Naive thymus-derived CD4-positive, alpha-beta T cell (primary cell): Measurements from ENCODE around the gene TRIM26. TPM values are rescaled to one million over a fixed set of nuclear protein-coding genes. Genes with fewer than 3 reads are reported as not detected.

Experiments
- ATAC-seq: fragments of 150-1000 bp; cut with Tn5 transposase; 2 replicates; pipeline ENCODE4 v1.10.0; 2021; ENCODE audit warnings: mild to moderate bottlenecking, moderate library complexity
- CTCF ChIA-PET: fragments of 350-600 bp; sonication (Branson Sonifier 250); formaldehyde crosslinking; loops from one replicate; lab custom pipeline; 2021; ENCODE audit warnings: antibody characterized with exemption; lab: Charles Lee
- POLR2A ChIA-PET: fragments of 350-600 bp; sonication (Branson Sonifier 250); formaldehyde crosslinking; loops from one replicate; lab custom pipeline; 2021; ENCODE audit warnings: antibody characterized with exemption, inconsistent platforms; lab: Charles Lee
- DNase-seq, 9 donors: peaks; one replicate each; pipeline versions ENCODE4 v3.0.0 to v3.0.0-alpha.2; 2020 to 2022; ENCODE audit warnings: mixed read lengths in 1 of 9
- H3K27ac ChIP-seq: one replicate; pipeline ENCODE4 v1.7.0; 2013; ENCODE audit warnings: mild to moderate bottlenecking, low read depth, low read length, moderate library complexity
- H3K27me3 ChIP-seq, 2 donors: one replicate each; pipeline ENCODE4 v1.7.0; 2013; ENCODE audit warnings: low read length in 2 of 2, mild to moderate bottlenecking in 2 of 2, moderate library complexity in 2 of 2; ENCODE audit not compliant: control insufficient read depth in 2 of 2, insufficient read depth in 2 of 2
- H3K36me3 ChIP-seq, 3 experiments: 1 replicate in 2 of 3; 2 replicates in 1 of 3; pipeline ENCODE4 v1.7.0; 2013; ENCODE audit warnings: low read length in 3 of 3, mild to moderate bottlenecking in 3 of 3, moderate library complexity in 1 of 3; ENCODE audit not compliant: insufficient read depth in 3 of 3, control insufficient read depth in 2 of 3
- H3K4me1 ChIP-seq, 2 donors: one replicate each; pipeline ENCODE4 v1.7.0; 2013; ENCODE audit warnings: low read length in 2 of 2, mild to moderate bottlenecking in 2 of 2, moderate library complexity in 1 of 2; ENCODE audit not compliant: control insufficient read depth in 2 of 2, insufficient read depth in 2 of 2
- H3K4me3 ChIP-seq: 2 replicates; pipeline ENCODE4 v1.7.0; 2013; ENCODE audit warnings: mild to moderate bottlenecking, low read length
- H3K9me3 ChIP-seq, 3 experiments: 1 replicate in 2 of 3; 2 replicates in 1 of 3; pipeline ENCODE4 v1.7.0; 2013; ENCODE audit warnings: low read length in 3 of 3; ENCODE audit not compliant: control insufficient read depth in 2 of 3
- H3K27ac Mint-ChIP-seq, 9 donors: one replicate each; pipeline ENCODE4 v1.8.0; 2020 to 2022; ENCODE audit warnings: mixed read lengths in 9 of 9, mild to moderate bottlenecking in 8 of 9, moderate library complexity in 5 of 9, inconsistent platforms in 2 of 9
- H3K27me3 Mint-ChIP-seq, 5 donors: one replicate each; pipeline ENCODE4 v1.8.0; 2021 to 2022; ENCODE audit warnings: mixed read lengths in 5 of 5, mild to moderate bottlenecking in 1 of 5
- H3K36me3 Mint-ChIP-seq, 5 donors: one replicate each; pipeline ENCODE4 v1.8.0; 2020 to 2022; ENCODE audit warnings: mixed read lengths in 5 of 5, mild to moderate bottlenecking in 3 of 5, inconsistent platforms in 1 of 5
- H3K4me1 Mint-ChIP-seq, 7 donors: one replicate each; pipeline ENCODE4 v1.8.0; 2020 to 2022; ENCODE audit warnings: mixed read lengths in 7 of 7, mild to moderate bottlenecking in 3 of 7, inconsistent platforms in 1 of 7
- H3K4me3 Mint-ChIP-seq, 10 donors: one replicate each; pipeline ENCODE4 v1.8.0; 2020 to 2022; ENCODE audit warnings: mild to moderate bottlenecking in 10 of 10, mixed read lengths in 10 of 10, moderate library complexity in 6 of 10, inconsistent platforms in 2 of 10
- H3K9me3 Mint-ChIP-seq, 11 donors: one replicate each; pipeline ENCODE4 v1.8.0; 2020 to 2022; ENCODE audit warnings: mixed read lengths in 11 of 11, mild to moderate bottlenecking in 4 of 11, inconsistent platforms in 1 of 11, moderate library complexity in 1 of 11
- intact Hi-C, 2 donors: fragments of 100-400 bp; cut with micrococcal nuclease; formaldehyde crosslinking; loops; one replicate each; pipeline ENCODE4 v1.15.1; 2023
- polyA plus RNA-seq, 2 donors: library from polyadenylated mRNA; unstranded; fragments of 300-500 nt; fragmentation: Illumina TruSeq; gene quantifications; one replicate each; pipeline ENCODE4 v1.2.3, GENCODE V29; 2021
- total RNA-seq, 6 experiments: library from RNA in 5 of 6; stranded (reverse) in 5 of 6; gene quantifications; 1 replicate in 5 of 6; 2 replicates in 1 of 6; pipeline ENCODE4 v1.2.3 and lab custom pipeline; 2021 to 2026

The TRIM26 gene
- total and polyA plus RNA-seq, 7 experiments from 2014 or later: 23.0 to 73.1 (median 47.6) TPM

DNA sequence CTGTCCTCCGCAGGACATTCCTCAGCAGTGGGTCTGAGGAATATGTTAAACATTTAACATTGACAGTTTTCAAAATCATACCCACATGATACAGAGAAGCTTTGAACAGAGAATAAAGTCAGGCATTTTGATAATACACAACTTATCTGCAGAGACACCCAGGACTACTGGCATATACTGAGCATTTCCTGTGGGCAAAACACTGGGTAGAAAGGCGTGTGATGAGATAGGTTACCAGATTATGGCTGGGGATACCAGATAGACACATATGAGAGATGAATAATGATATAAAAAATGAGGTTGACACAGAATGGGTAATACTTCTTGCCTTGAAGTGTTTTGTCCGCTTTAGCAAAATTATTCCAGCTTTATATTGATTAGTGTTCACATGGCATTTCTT lies 31.4 kb upstream of the TRIM26 start:
- H3K4me1 Mint-ChIP-seq: peaks cover 0 to 7% (median 0%) of the 10 kb centered on the region in 7 donors
- H3K36me3 Mint-ChIP-seq: no peaks in the 10 kb centered on the region
- ATAC-seq (no peak), DNase-seq (no peak)
- no peaks in the 10 kb centered on the region for H3K9me3 Mint-ChIP-seq
- no peak overlapping the region for H3K4me3 Mint-ChIP-seq
- Histone ChIP-seq H3K27me3 (peaks cover 0 to 5% of the 10 kb centered on the region in 2 donors), H3K27ac (no peak overlapping the region), H3K36me3 (no peaks in the 10 kb centered on the region), H3K4me3 (no peak overlapping the region), H3K9me3 (no peaks in the 10 kb centered on the region), H3K4me1 (no peaks in the 10 kb centered on the region)
- intact Hi-C loops: no loop called here
- no peak overlapping the region for H3K27ac Mint-ChIP-seq
- H3K27me3 Mint-ChIP-seq: peaks cover 0 to 36% (median 27%) of the 10 kb centered on the region in 5 donors
- ChIA-PET CTCF (no interaction called here), POLR2A (no interaction called here)

DNA sequence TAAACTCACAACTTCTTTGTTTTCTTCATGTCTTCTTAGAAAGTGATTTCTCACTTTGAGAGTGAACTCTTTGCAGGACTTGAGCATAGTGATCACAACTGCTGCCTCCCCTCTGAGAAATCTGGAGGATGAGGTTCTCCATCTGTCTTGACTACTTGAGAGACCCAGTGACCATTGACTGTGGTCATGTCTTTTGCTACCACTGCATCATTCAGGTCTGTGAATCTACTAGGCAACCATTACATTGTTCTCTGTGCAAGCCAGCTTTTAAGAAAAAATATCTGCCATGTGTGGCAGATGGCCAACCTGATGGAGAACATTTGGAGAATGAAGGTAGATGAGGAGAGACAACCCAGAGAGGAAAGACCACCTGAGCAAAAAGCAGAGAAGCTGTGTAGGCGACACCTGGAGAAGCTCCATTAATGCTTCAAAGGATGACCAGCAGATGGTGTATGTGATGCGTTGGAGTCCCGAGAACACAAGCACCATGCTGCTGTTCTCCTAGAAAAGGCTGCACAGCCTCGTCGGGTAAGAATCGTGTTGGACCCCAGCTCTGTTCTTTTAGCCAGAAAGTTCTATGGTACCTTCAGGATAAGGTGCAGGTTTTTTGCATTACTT lies 25.1 kb upstream of the TRIM26 start:
- Histone ChIP-seq H3K36me3 (no peaks in the 10 kb centered on the region), H3K4me3 (no peak overlapping the region), H3K27ac (no peak overlapping the region), H3K4me1 (no peaks in the 10 kb centered on the region), H3K27me3 (peaks cover 0 to 3% of the 10 kb centered on the region in 2 donors), H3K9me3 (no peaks in the 10 kb centered on the region)
- ATAC-seq: peak; percentile 62
- Mint-ChIP-seq H3K27ac (no peak overlapping the region), H3K36me3 (no peaks in the 10 kb centered on the region), H3K9me3 (no peaks in the 10 kb centered on the region), H3K27me3 (peaks cover 18 to 59% (median 32%) of the 10 kb centered on the region in 5 donors), H3K4me3 (no peak overlapping the region), H3K4me1 (peaks cover 0 to 4% (median 0%) of the 10 kb centered on the region in 7 donors)
- POLR2A ChIA-PET: no interaction called here
- intact Hi-C loops: loop anchor here (1.0 kb wide), 2 partner anchors 19 to 159 kb away; no protein-coding TSS in a partner anchor
- CTCF ChIA-PET: interaction anchor here (1.2 to 1.4 kb wide), 3 partner anchors 11 to 161 kb away, joined by 5 to 7 read pairs (median 6); no protein-coding TSS in a partner anchor
- DNase-seq: peak in 5 of 9 donors; percentile 8 to 36 (median 27)

DNA sequence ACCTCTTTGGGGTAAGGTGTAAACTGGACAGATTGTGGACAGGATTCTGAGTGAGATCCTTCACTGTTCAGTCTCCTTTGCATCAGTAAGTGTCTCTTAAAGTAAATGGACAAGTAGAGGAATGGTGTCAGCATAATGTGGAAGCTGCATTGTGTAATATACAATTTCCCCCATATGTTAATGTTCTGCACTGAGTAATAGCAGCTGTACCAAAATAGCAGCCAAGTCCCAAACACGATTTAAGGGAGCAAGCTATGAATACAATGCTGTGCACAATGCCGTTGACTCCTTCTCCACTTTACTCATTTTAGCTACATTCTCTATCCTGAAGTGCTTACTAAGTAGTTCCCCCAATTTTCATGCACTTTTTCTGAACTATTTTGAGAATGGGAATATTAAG lies 21.1 kb upstream of the TRIM26 start:
- H3K27ac Mint-ChIP-seq: no peak overlapping the region
- no peak overlapping the region for H3K4me3 Mint-ChIP-seq
- peaks cover 0 to 1% (median 0%) of the 10 kb centered on the region in 5 donors for H3K36me3 Mint-ChIP-seq
- intact Hi-C loops: no loop called here
- peak; percentile 47 for ATAC-seq
- H3K4me1 ChIP-seq: no peaks in the 10 kb centered on the region
- DNase-seq: no peak
- H3K4me1 Mint-ChIP-seq: peaks cover 0 to 4% (median 0%) of the 10 kb centered on the region in 7 donors
- CTCF ChIA-PET: no interaction called here
- POLR2A ChIA-PET: interaction anchor here (0.7 kb wide), 1 partner anchor 17 kb away, joined by 3 read pairs; no protein-coding TSS in a partner anchor
- no peaks in the 10 kb centered on the region for H3K9me3 Mint-ChIP-seq
- H3K27me3 ChIP-seq: peaks cover 0 to 3% of the 10 kb centered on the region in 2 donors
- H3K27me3 Mint-ChIP-seq: peaks cover 18 to 67% (median 24%) of the 10 kb centered on the region in 5 donors
- H3K27ac ChIP-seq: no peak overlapping the region
- no peaks in the 10 kb centered on the region for H3K9me3 ChIP-seq
- no peaks in the 10 kb centered on the region for H3K36me3 ChIP-seq
- no peak overlapping the region for H3K4me3 ChIP-seq

DNA sequence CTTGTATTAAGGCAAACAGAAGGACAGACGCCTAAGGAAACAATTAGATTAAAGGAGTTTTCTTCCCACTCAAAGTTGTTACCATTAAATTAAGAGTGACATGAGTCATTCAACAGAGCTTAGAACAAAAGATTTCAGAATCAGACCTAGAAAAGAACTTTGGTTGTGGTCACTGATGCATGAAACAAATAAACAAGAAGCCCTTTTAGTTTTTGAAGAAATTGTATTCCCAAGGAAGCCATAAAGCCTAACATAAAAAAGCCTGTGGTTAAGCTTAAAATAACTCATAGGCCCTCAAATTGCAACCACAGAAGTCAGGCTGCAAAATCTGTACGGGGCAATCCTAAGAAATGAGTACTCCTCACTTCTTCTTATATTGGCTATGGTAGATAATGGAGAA lies 17.9 kb upstream of the TRIM26 start:
- Mint-ChIP-seq H3K27ac (no peak overlapping the region), H3K27me3 (peaks cover under 1 to 46% (median 15%) of the 10 kb centered on the region in 5 donors), H3K36me3 (peaks cover 0 to 3% (median 0%) of the 10 kb centered on the region in 5 donors), H3K9me3 (no peaks in the 10 kb centered on the region), H3K4me3 (no peak overlapping the region), H3K4me1 (peaks cover 0 to 7% (median 0%) of the 10 kb centered on the region in 7 donors)
- POLR2A ChIA-PET: no interaction called here
- ATAC-seq: no peak
- CTCF ChIA-PET: interaction anchor here (0.6 kb wide), 1 partner anchor 620 kb away, joined by 3 read pairs; no protein-coding TSS in a partner anchor
- no peak overlapping the region for H3K4me3 ChIP-seq
- DNase-seq: no peak
- H3K27me3 ChIP-seq: no peaks in the 10 kb centered on the region
- intact Hi-C loops: no loop called here
- peaks cover 0 to 11% of the 10 kb centered on the region in 2 donors for H3K4me1 ChIP-seq
- no peaks in the 10 kb centered on the region for H3K9me3 ChIP-seq
- H3K36me3 ChIP-seq: no peaks in the 10 kb centered on the region
- H3K27ac ChIP-seq: no peak overlapping the region

DNA sequence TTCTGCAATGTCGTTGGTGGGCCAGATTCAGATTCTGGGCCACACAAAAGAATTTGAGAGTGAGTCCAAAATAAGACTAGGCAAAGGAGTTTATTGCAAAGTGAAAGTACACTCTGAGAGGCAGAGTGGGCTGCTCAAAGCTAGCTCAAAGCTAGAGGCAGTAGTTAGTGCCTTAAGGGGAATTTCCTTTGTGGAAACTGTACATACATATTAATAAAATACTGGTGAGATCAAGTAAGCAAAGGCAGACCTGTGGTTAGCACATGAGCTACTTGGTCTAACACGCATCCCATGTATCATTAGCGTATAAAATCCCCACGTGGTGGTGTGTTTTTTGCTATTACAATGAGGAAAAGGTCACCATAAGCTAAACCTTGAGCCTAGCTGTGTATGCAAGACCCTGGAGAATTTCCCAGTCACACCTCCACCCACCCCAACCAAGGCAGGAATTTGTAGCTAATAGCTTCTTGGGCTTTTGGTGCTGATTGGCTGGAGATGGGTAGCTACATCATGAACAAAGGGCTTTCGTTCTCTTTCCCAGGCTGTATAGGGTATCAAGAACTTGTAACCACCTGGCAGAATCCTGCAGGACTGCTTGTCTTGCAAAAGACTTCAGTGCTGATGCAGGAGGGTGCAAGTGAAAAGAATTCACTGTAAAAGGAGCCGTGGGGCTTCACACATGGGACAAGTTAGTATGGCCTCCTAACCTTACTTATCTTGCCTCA lies 14.7 kb upstream of the TRIM26 start:
- H3K27ac ChIP-seq: no peak overlapping the region
- peak overlapping the region; percentile 12 for H3K4me3 ChIP-seq
- peaks cover 0 to 11% of the 10 kb centered on the region in 2 donors for H3K4me1 ChIP-seq
- DNase-seq (no peak), ATAC-seq (peak; percentile 70)
- H3K27me3 ChIP-seq: no peaks in the 10 kb centered on the region
- H3K27me3 Mint-ChIP-seq: peaks cover 0 to 29% (median 5%) of the 10 kb centered on the region in 5 donors
- POLR2A ChIA-PET: interaction anchor here (0.8 to 1.3 kb wide), 2 partner anchors 14 to 15 kb away, joined by 4 to 6 read pairs; partner anchors contain the start of gene TRIM26
- H3K36me3 Mint-ChIP-seq: peaks cover 5 to 7% (median 6%) of the 10 kb centered on the region in 5 donors
- peaks cover 0 to 7% (median 0%) of the 10 kb centered on the region in 7 donors for H3K4me1 Mint-ChIP-seq
- intact Hi-C loops: no loop called here
- H3K36me3 ChIP-seq: no peaks in the 10 kb centered on the region
- H3K9me3 ChIP-seq: peaks cover 0 to 13% (median 5%) of the 10 kb centered on the region in 3 experiments
- H3K9me3 Mint-ChIP-seq: peaks cover 1 to 16% (median 8%) of the 10 kb centered on the region in 11 donors
- CTCF ChIA-PET: interaction anchor here (0.6 to 2.5 kb wide), 4 partner anchors 9 to 61 kb away, joined by 3 to 7 read pairs (median 3); no protein-coding TSS in a partner anchor
- peak overlapping the region in 1 of 10 donors; percentile 33 for H3K4me3 Mint-ChIP-seq
- no peak overlapping the region for H3K27ac Mint-ChIP-seq

DNA sequence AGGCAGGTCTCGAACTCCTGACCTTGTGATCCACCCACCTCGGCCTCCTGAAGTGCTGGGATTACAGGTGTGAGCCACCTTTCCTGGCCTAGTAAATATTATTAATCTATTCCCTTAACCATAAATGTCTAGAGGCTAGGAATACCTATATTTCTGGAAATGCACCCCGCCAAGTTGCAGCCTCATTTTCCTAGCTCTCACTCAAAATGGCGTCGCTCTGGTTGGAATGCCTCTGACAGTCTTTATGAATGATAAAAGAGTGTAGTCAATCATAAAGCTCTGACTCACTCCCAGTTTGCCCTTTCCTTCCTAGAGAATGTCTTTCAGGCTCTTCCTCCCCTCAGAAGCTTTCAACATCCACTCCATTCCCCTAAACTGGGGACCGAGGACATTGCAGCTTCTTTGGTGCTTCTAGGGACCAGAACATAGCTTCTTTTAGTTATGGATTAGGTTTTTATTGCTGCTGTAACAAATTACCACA lies 14.1 kb upstream of the TRIM26 start:
- H3K4me3 ChIP-seq: peak overlapping the region; percentile 12
- intact Hi-C loops: no loop called here
- H3K4me3 Mint-ChIP-seq: peak overlapping the region in 1 of 10 donors; percentile 33
- ChIA-PET POLR2A (interaction anchor here (0.8 to 1.3 kb wide), 2 partner anchors 13 to 14 kb away, joined by 4 to 6 read pairs; partner anchors contain the start of gene TRIM26), CTCF (interaction anchor here (0.8 to 2.5 kb wide), 2 partner anchors 8 to 11 kb away, joined by 3 to 7 read pairs; no protein-coding TSS in a partner anchor)
- H3K27me3 Mint-ChIP-seq: peaks cover 0 to 26% (median 3%) of the 10 kb centered on the region in 5 donors
- no peak for DNase-seq
- no peaks in the 10 kb centered on the region for H3K36me3 ChIP-seq
- H3K36me3 Mint-ChIP-seq: peaks cover 5 to 11% (median 8%) of the 10 kb centered on the region in 5 donors
- H3K4me1 ChIP-seq: peaks cover 0 to 11% of the 10 kb centered on the region in 2 donors
- no peak overlapping the region for H3K27ac Mint-ChIP-seq
- H3K27ac ChIP-seq: no peak overlapping the region
- H3K4me1 Mint-ChIP-seq: peaks cover 0 to 7% (median 0%) of the 10 kb centered on the region in 7 donors
- peaks cover 1 to 23% (median 10%) of the 10 kb centered on the region in 11 donors for H3K9me3 Mint-ChIP-seq
- no peak for ATAC-seq
- H3K9me3 ChIP-seq: peaks cover 0 to 13% (median 5%) of the 10 kb centered on the region in 3 experiments
- H3K27me3 ChIP-seq: no peaks in the 10 kb centered on the region
